Liver (tissue), 9 donors: Measurements from ENCODE around the gene PRR5L. TPM values are rescaled to one million over a fixed set of nuclear protein-coding genes. Genes with fewer than 3 reads are reported as not detected.

Experiments
- DNase-seq: peaks from one replicate; pipeline ENCODE4 v3.0.0-alpha.2; 2017; ENCODE audit warnings: low spot score
- H3K27ac ChIP-seq, 2 donors: one replicate each; pipeline ENCODE4 v1.7.0; 2013; ENCODE audit warnings: inconsistent platforms in 2 of 2, low read length in 2 of 2, control low read depth in 1 of 2, low read depth in 1 of 2, mild to moderate bottlenecking in 1 of 2
- H3K27me3 ChIP-seq, 4 donors: one replicate each; pipeline versions ENCODE4 v1.6.1 to v1.7.0; 2013; ENCODE audit warnings: low read length in 3 of 4, inconsistent platforms in 1 of 4, mild to moderate bottlenecking in 1 of 4, moderate library complexity in 1 of 4; ENCODE audit not compliant: control insufficient read depth in 4 of 4, insufficient read depth in 4 of 4
- H3K36me3 ChIP-seq, 4 donors: one replicate each; pipeline versions ENCODE4 v1.6.1 to v1.7.0; 2013; ENCODE audit warnings: low read length in 3 of 4, mild to moderate bottlenecking in 3 of 4, low read depth in 1 of 4, moderate library complexity in 1 of 4; ENCODE audit not compliant: control insufficient read depth in 4 of 4, insufficient read depth in 3 of 4
- H3K4me1 ChIP-seq, 4 donors: one replicate each; pipeline versions ENCODE4 v1.6.1 to v1.7.0; 2013; ENCODE audit warnings: low read length in 3 of 4, mild to moderate bottlenecking in 3 of 4, moderate library complexity in 1 of 4; ENCODE audit not compliant: control insufficient read depth in 4 of 4, insufficient read depth in 4 of 4
- H3K4me3 ChIP-seq, 3 donors: one replicate each; pipeline versions ENCODE4 v1.6.1 to v1.7.0; 2013; ENCODE audit warnings: low read length in 3 of 3, control low read depth in 1 of 3, low read depth in 1 of 3, mild to moderate bottlenecking in 1 of 3
- H3K9ac ChIP-seq, 2 donors: one replicate each; pipeline ENCODE4 v1.7.0; 2013; ENCODE audit warnings: low read length in 2 of 2, mild to moderate bottlenecking in 2 of 2, moderate library complexity in 2 of 2, control low read depth in 1 of 2, low read depth in 1 of 2
- H3K9me3 ChIP-seq, 4 donors: one replicate each; pipeline versions ENCODE4 v1.6.1 to v1.7.0; 2013; ENCODE audit warnings: low read length in 3 of 4; ENCODE audit not compliant: control insufficient read depth in 4 of 4
- FOXA2 ChIP-seq: IDR thresholded peaks from 2 replicates; pipeline ENCODE4 v1.6.1; 2016; ENCODE audit warnings: antibody characterized with exemption
- HNF4A ChIP-seq, 2 donors: conservative IDR thresholded peaks; 2 replicates each; pipeline ENCODE4 v1.6.1; 2016; ENCODE audit warnings: antibody characterized with exemption in 2 of 2, mild to moderate bottlenecking in 2 of 2
- HNF4G ChIP-seq: IDR thresholded peaks from 2 replicates; pipeline ENCODE4 v1.6.1; 2016; ENCODE audit warnings: antibody characterized with exemption
- JUND ChIP-seq, 2 donors: IDR thresholded peaks; 2 replicates each; pipeline ENCODE4 v1.6.1; 2016; ENCODE audit warnings: antibody characterized with exemption in 2 of 2
- NR2F2 ChIP-seq: IDR thresholded peaks from 2 replicates; pipeline ENCODE4 v1.6.1; 2016; ENCODE audit warnings: antibody characterized with exemption
- RAD21 ChIP-seq, 2 donors: IDR thresholded peaks; 2 replicates each; pipeline ENCODE4 v1.6.1; 2016; ENCODE audit warnings: antibody characterized with exemption in 2 of 2, mild to moderate bottlenecking in 2 of 2
- RXRA ChIP-seq, 2 donors: IDR thresholded peaks; 2 replicates each; pipeline ENCODE4 v1.6.1; 2017 to 2018; ENCODE audit warnings: antibody characterized with exemption in 2 of 2, mild to moderate bottlenecking in 1 of 2
- SP1 ChIP-seq: IDR thresholded peaks from 2 replicates; pipeline ENCODE4 v1.6.1; 2018; ENCODE audit warnings: antibody characterized with exemption, mild to moderate bottlenecking
- TAF1 ChIP-seq: conservative IDR thresholded peaks from 2 replicates; pipeline ENCODE4 v1.6.1; 2016; ENCODE audit warnings: antibody characterized with exemption, mild to moderate bottlenecking
- YY1 ChIP-seq: IDR thresholded peaks from 2 replicates; pipeline ENCODE4 v1.6.1; 2016; ENCODE audit warnings: antibody characterized with exemption, mild to moderate bottlenecking
- WGBS: extraction: QIAGEN DNeasy Blood & Tissue Kit; methylation state at CpG from one replicate; pipeline ENCODE4 v1.1.7; 2013; 5-methylcytosine and 5-hydroxymethylcytosine counted together
- polyA plus RNA-seq, 2 donors: library from polyadenylated mRNA; stranded (reverse) in 1 of 2; unstranded in 1 of 2; fragments of 200-250 nt in 1 of 2; fragments of >200 nt in 1 of 2; fragmentation: Nextera tagmentation in 1 of 2; extraction: Ambion mirVana in 1 of 2; gene quantifications; one replicate each; pipeline versions ENCODE4 v1.2.1 to v1.2.3, GENCODE V29; 2013 to 2015
- total RNA-seq, 2 donors: library from RNA; depleted of rRNA; stranded (reverse); fragments of >200 nt; gene quantifications; one replicate each; pipeline ENCODE4 v1.2.3, GENCODE V29; 2014
- TF ChIP-seq, protein P1 (sequence below): fragments of 150-350 bp; IDR thresholded peaks from 2 replicates; pipeline ENCODE4 v1.5.1; 2017; ENCODE audit warnings: improper control_type of control experiment, low read depth, low read length; ENCODE audit not compliant: missing input control
- TF ChIP-seq, protein P2 (sequence below): IDR thresholded peaks from 2 replicates; pipeline ENCODE4 v1.6.1; 2016; ENCODE audit warnings: antibody characterized with exemption, mild to moderate bottlenecking
- TF ChIP-seq, protein P3 (sequence below): IDR thresholded peaks from 2 replicates; pipeline ENCODE4 v1.6.1; 2016; ENCODE audit warnings: antibody characterized with exemption
- donor health status: healthy.
- donor health status: healthy.
- donor health status: healthy.
- donor health status: healthy.
- donor health status: healthy.

Gene PRR5L
- total and polyA plus RNA-seq, 4 donors = 1.2 to 8.5 (median 4.5) TPM

GRCh38 chr11:36342327-36342726 is 46.2 kb downstream of the PRR5L start:
- Histone ChIP-seq H3K36me3 (no peaks in the 10 kb centered on the region), H3K9ac (no peak overlapping the region), H3K4me1 (no peaks in the 10 kb centered on the region), H3K9me3 (no peaks in the 10 kb centered on the region), H3K27me3 (peaks cover 0 to 5% (median 0%) of the 10 kb centered on the region in 4 donors), H3K27ac (no peak overlapping the region), H3K4me3 (no peak overlapping the region)
- 79% methylated on average over 5 of the region's 5 CpGs for WGBS
- no peak for DNase-seq
- TF ChIP-seq FOXA2 = no peak
- TF ChIP-seq, protein P1, sequence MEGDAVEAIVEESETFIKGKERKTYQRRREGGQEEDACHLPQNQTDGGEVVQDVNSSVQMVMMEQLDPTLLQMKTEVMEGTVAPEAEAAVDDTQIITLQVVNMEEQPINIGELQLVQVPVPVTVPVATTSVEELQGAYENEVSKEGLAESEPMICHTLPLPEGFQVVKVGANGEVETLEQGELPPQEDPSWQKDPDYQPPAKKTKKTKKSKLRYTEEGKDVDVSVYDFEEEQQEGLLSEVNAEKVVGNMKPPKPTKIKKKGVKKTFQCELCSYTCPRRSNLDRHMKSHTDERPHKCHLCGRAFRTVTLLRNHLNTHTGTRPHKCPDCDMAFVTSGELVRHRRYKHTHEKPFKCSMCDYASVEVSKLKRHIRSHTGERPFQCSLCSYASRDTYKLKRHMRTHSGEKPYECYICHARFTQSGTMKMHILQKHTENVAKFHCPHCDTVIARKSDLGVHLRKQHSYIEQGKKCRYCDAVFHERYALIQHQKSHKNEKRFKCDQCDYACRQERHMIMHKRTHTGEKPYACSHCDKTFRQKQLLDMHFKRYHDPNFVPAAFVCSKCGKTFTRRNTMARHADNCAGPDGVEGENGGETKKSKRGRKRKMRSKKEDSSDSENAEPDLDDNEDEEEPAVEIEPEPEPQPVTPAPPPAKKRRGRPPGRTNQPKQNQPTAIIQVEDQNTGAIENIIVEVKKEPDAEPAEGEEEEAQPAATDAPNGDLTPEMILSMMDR = no peak
- TF ChIP-seq JUND (IDR thresholded peaks at IDR 0.05) = no peak

GRCh38 chr11:36343436-36343835 is 47.3 kb downstream of the PRR5L start:
- H3K36me3 ChIP-seq = no peaks in the 10 kb centered on the region
- H3K27me3 ChIP-seq = peaks cover 0 to 5% (median 0%) of the 10 kb centered on the region in 4 donors
- no peak overlapping the region for H3K9ac ChIP-seq
- TF ChIP-seq, protein P2, sequence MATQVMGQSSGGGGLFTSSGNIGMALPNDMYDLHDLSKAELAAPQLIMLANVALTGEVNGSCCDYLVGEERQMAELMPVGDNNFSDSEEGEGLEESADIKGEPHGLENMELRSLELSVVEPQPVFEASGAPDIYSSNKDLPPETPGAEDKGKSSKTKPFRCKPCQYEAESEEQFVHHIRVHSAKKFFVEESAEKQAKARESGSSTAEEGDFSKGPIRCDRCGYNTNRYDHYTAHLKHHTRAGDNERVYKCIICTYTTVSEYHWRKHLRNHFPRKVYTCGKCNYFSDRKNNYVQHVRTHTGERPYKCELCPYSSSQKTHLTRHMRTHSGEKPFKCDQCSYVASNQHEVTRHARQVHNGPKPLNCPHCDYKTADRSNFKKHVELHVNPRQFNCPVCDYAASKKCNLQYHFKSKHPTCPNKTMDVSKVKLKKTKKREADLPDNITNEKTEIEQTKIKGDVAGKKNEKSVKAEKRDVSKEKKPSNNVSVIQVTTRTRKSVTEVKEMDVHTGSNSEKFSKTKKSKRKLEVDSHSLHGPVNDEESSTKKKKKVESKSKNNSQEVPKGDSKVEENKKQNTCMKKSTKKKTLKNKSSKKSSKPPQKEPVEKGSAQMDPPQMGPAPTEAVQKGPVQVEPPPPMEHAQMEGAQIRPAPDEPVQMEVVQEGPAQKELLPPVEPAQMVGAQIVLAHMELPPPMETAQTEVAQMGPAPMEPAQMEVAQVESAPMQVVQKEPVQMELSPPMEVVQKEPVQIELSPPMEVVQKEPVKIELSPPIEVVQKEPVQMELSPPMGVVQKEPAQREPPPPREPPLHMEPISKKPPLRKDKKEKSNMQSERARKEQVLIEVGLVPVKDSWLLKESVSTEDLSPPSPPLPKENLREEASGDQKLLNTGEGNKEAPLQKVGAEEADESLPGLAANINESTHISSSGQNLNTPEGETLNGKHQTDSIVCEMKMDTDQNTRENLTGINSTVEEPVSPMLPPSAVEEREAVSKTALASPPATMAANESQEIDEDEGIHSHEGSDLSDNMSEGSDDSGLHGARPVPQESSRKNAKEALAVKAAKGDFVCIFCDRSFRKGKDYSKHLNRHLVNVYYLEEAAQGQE = no peak
- TF ChIP-seq HNF4G (no peak), JUND (IDR thresholded peaks at IDR 0.05) (no peak), TAF1 (no peak), RXRA (IDR thresholded peaks at IDR 0.05) (no peak), NR2F2 (no peak), SP1 (no peak), YY1 (no peak), RAD21 (IDR thresholded peaks at IDR 0.05) (no peak), HNF4A (conservative IDR thresholded peaks at IDR 0.05) (no peak)
- TF ChIP-seq, protein P1 = no peak
- TF ChIP-seq, protein P3, sequence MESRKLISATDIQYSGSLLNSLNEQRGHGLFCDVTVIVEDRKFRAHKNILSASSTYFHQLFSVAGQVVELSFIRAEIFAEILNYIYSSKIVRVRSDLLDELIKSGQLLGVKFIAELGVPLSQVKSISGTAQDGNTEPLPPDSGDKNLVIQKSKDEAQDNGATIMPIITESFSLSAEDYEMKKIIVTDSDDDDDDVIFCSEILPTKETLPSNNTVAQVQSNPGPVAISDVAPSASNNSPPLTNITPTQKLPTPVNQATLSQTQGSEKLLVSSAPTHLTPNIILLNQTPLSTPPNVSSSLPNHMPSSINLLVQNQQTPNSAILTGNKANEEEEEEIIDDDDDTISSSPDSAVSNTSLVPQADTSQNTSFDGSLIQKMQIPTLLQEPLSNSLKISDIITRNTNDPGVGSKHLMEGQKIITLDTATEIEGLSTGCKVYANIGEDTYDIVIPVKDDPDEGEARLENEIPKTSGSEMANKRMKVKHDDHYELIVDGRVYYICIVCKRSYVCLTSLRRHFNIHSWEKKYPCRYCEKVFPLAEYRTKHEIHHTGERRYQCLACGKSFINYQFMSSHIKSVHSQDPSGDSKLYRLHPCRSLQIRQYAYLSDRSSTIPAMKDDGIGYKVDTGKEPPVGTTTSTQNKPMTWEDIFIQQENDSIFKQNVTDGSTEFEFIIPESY = no peak
- H3K4me3 ChIP-seq = no peak overlapping the region
- H3K27ac ChIP-seq = no peak overlapping the region
- H3K9me3 ChIP-seq = no peaks in the 10 kb centered on the region
- WGBS = 93% methylated on average over 5 of the region's 5 CpGs
- DNase-seq = no peak
- H3K4me1 ChIP-seq = no peaks in the 10 kb centered on the region
